Activated naive CD4-positive, alpha-beta T cell treated with anti-CD3 and anti-CD28 coated beads for 36 hours (primary cell): ENCODE data around the gene STK32C. TPM values are rescaled to one million over a fixed set of nuclear protein-coding genes. Genes with fewer than 3 reads are reported as not detected.
"Not testable (repeated sequence)": the region's sequence is repeated elsewhere in the genome, so short reads cannot be mapped to it uniquely, and the experiment has no call there.

Source experiments
- CTCF ChIA-PET: fragments of 350-600 bp; sonication (Branson Sonifier 250); formaldehyde crosslinking; loops from one replicate; lab custom pipeline; 2021; ENCODE audit warnings: antibody characterized with exemption; lab: Charles Lee
- DNase-seq: peaks from one replicate; pipeline ENCODE4 v3.0.0-alpha.2; 2020
- H3K27ac Mint-ChIP-seq: one replicate; pipeline ENCODE4 v1.8.0; 2021; ENCODE audit warnings: mild to moderate bottlenecking, mixed read lengths
- H3K27me3 Mint-ChIP-seq: one replicate; pipeline ENCODE4 v1.8.0; 2021; ENCODE audit warnings: low read depth, mixed read lengths
- H3K36me3 Mint-ChIP-seq: one replicate; pipeline ENCODE4 v1.8.0; 2021; ENCODE audit warnings: low read depth, mixed read lengths
- H3K4me1 Mint-ChIP-seq: one replicate; pipeline ENCODE4 v1.8.0; 2021; ENCODE audit warnings: low read depth, mixed read lengths
- H3K4me3 Mint-ChIP-seq: one replicate; pipeline ENCODE4 v1.8.0; 2021; ENCODE audit warnings: mild to moderate bottlenecking, moderate library complexity, mixed read lengths
- H3K9me3 Mint-ChIP-seq: one replicate; pipeline ENCODE4 v1.8.0; 2021; ENCODE audit warnings: mixed read lengths
- intact Hi-C: fragments of 100-400 bp; cut with micrococcal nuclease; formaldehyde crosslinking; loops from one replicate; pipeline ENCODE4 v1.15.1; 2023
- total RNA-seq, 2 experiments: library from RNA; stranded (reverse); gene quantifications; one replicate each; pipeline ENCODE4 v1.2.3, GENCODE V29; 2021

STK32C gene
- total RNA-seq, 2 experiments from 2014 or later: 16.5 to 16.6 TPM

DNA sequence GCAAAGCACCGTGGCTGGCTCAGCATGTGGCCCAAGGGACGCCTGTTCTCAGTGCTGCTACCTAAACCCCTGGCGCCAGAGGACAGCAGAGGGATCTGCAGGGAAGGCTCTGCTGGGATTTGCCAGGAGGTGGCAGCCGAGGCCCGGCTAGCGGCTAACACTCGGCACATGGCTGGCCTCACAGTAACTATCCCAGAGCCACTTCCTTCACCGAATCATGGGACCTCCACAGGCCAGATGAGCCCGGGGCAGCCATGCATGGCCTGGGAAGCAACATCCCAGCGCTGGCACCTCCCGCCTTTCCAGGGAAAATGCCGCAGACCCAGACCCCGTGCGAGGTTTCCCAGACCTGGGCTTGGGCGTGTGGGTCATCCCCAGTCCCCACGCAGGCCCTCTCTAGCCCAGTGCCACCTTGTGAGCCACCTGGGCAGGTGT is 84.6 kb downstream of the STK32C start:
- Mint-ChIP-seq H3K27ac (no peak overlapping the region), H3K4me3 (no peak overlapping the region)
- CTCF ChIA-PET: interaction anchor here (0.8 to 2.8 kb wide), 6 partner anchors 10 to 224 kb away, joined by 3 to 10 read pairs (median 4); no protein-coding TSS in a partner anchor

GRCh38 chr10:132222726-132223125 is 85.0 kb downstream of the STK32C start:
- Mint-ChIP-seq H3K36me3 (peaks cover 3% of the 10 kb centered on the region), H3K9me3 (peaks cover under 1% of the 10 kb centered on the region), H3K27me3 (no peaks in the 10 kb centered on the region), H3K4me3 (no peak overlapping the region), H3K4me1 (no peaks in the 10 kb centered on the region), H3K27ac (no peak overlapping the region)
- no peak for DNase-seq
- CTCF ChIA-PET: interaction anchor here (0.6 to 2.8 kb wide), 4 partner anchors 77 to 219 kb away, joined by 3 to 10 read pairs (median 4); no protein-coding TSS in a partner anchor
- intact Hi-C loops: loop anchor here (1.0 to 10.0 kb wide), 4 partner anchors 58 to 231 kb away; no protein-coding TSS in a partner anchor

More for the DNA sequence above, 84.6 kb downstream of the STK32C start:
- H3K9me3 Mint-ChIP-seq: no peaks in the 10 kb centered on the region
- DNase-seq: peak; percentile 86
- no peaks in the 10 kb centered on the region for H3K4me1 Mint-ChIP-seq
- H3K27me3 Mint-ChIP-seq: no peaks in the 10 kb centered on the region
- intact Hi-C loops: loop anchor here (1.0 to 10.0 kb wide), 4 partner anchors 58 to 230 kb away; no protein-coding TSS in a partner anchor
- peaks cover 2% of the 10 kb centered on the region for H3K36me3 Mint-ChIP-seq

GRCh38 chr10:132220996-132221395 is 86.8 kb downstream of the STK32C start:
- not testable (repeated sequence) for H3K27me3 Mint-ChIP-seq, H3K4me1 Mint-ChIP-seq, DNase-seq, H3K27ac Mint-ChIP-seq, H3K4me3 Mint-ChIP-seq
- H3K9me3 Mint-ChIP-seq: peaks cover 11% of the 10 kb centered on the region
- intact Hi-C loops: loop anchor here (5.0 to 10.0 kb wide), 2 partner anchors 56 to 151 kb away; no protein-coding TSS in a partner anchor
- peaks cover 13% of the 10 kb centered on the region for H3K36me3 Mint-ChIP-seq
- CTCF ChIA-PET: interaction anchor here (0.6 kb wide), 1 partner anchor 418 kb away, joined by 3 read pairs; no protein-coding TSS in a partner anchor

DNA sequence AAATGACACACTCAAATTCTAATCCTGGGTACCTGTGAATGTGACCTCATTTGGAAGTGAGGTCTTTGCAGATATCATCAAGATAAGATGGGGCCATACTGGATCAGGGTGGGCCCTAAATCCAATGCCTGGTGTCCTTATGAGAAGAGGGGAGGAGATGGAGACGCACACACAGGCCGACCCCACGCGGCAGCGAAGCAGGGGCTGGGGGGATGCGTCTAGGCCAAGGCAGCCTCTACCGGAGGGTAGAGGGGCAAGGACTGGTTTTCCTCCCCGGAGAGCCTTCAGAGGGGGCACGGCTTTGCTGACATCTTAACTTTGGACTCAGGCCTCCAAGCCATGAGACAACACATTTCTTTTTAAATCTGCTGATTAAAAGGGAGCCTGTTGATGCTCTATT is 87.7 kb downstream of the STK32C start:
- Mint-ChIP-seq H3K27me3 (no peaks in the 10 kb centered on the region), H3K27ac (no peak overlapping the region), H3K9me3 (peaks cover 20% of the 10 kb centered on the region), H3K4me1 (no peaks in the 10 kb centered on the region), H3K36me3 (peaks cover 18% of the 10 kb centered on the region), H3K4me3 (no peak overlapping the region)
- DNase-seq: no peak
- intact Hi-C loops: loop anchor here (5.0 to 10.0 kb wide), 2 partner anchors 55 to 152 kb away; no protein-coding TSS in a partner anchor
- CTCF ChIA-PET: no interaction called here

DNA sequence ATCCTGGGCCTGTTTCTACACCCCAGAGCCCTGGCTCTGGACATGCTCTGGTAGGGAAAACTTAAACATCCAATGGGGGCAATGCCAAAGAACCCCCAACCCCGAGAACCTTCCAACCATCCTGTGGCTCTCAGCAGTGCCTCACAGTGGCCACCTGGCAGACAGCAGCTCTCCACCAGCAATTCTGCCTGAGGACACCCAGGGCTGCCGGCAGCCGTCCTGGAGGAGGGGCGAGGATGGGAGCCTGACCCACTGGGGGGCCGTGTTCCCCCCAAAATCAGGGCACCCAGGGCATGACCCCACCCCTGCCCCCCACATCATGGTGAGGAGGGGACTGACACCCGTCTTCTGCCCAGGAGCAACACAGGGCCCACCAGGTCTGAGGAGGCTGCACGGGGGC is 88.3 kb downstream of the STK32C start:
- CTCF ChIA-PET: interaction anchor here (1.0 kb wide), 1 partner anchor 234 kb away, joined by 4 read pairs; no protein-coding TSS in a partner anchor
- intact Hi-C loops: no loop called here

GRCh38 chr10:132216441-132216840 is 91.3 kb downstream of the STK32C start:
- CTCF ChIA-PET, H3K27me3 Mint-ChIP-seq, intact Hi-C loops, DNase-seq, H3K4me1 Mint-ChIP-seq, H3K4me3 Mint-ChIP-seq, H3K27ac Mint-ChIP-seq: not testable (repeated sequence)
- Mint-ChIP-seq H3K36me3 (peaks cover 36% of the 10 kb centered on the region), H3K9me3 (peaks cover 35% of the 10 kb centered on the region)

More for the DNA sequence above, 88.3 kb downstream of the STK32C start:
- Mint-ChIP-seq H3K27me3 (no peaks in the 10 kb centered on the region), H3K27ac (no peak overlapping the region), H3K4me3 (no peak overlapping the region), H3K4me1 (no peaks in the 10 kb centered on the region), H3K9me3 (peaks cover 25% of the 10 kb centered on the region), H3K36me3 (peaks cover 21% of the 10 kb centered on the region)
- no peak for DNase-seq

GRCh38 chr10:132213917-132214316 is 93.8 kb downstream of the STK32C start:
- Mint-ChIP-seq H3K4me1 (no peaks in the 10 kb centered on the region), H3K36me3 (peaks cover 34% of the 10 kb centered on the region), H3K4me3 (no peak overlapping the region), H3K27me3 (no peaks in the 10 kb centered on the region), H3K27ac (no peak overlapping the region), H3K9me3 (peaks cover 35% of the 10 kb centered on the region)
- intact Hi-C loops: no loop called here
- no peak for DNase-seq
- CTCF ChIA-PET: interaction anchor here (0.7 kb wide), 1 partner anchor 481 kb away, joined by 3 read pairs; no protein-coding TSS in a partner anchor

GRCh38 chr10:132212816-132213215 is 94.9 kb downstream of the STK32C start:
- H3K9me3 Mint-ChIP-seq: peaks cover 35% of the 10 kb centered on the region
- no peak overlapping the region for H3K27ac Mint-ChIP-seq
- no peak for DNase-seq
- intact Hi-C loops: no loop called here
- H3K4me3 Mint-ChIP-seq: no peak overlapping the region
- H3K36me3 Mint-ChIP-seq: peaks cover 34% of the 10 kb centered on the region
- H3K27me3 Mint-ChIP-seq: no peaks in the 10 kb centered on the region
- CTCF ChIA-PET: interaction anchor here (0.6 to 1.5 kb wide), 3 partner anchors 11 to 159 kb away, joined by 3 to 6 read pairs (median 3); no protein-coding TSS in a partner anchor
- H3K4me1 Mint-ChIP-seq: no peaks in the 10 kb centered on the region

- H3K27me3 Mint-ChIP-seq: no peaks in the 10 kb centered on the region
- no peak overlapping the region for H3K4me3 Mint-ChIP-seq
- DNase-seq: no peak
- CTCF ChIA-PET: interaction anchor here (1.5 kb wide), 1 partner anchor 13 kb away, joined by 6 read pairs; no protein-coding TSS in a partner anchor
- H3K36me3 Mint-ChIP-seq: peaks cover 23% of the 10 kb centered on the region
- no peaks in the 10 kb centered on the region for H3K4me1 Mint-ChIP-seq
- H3K27ac Mint-ChIP-seq: no peak overlapping the region
- H3K9me3 Mint-ChIP-seq: peaks cover 24% of the 10 kb centered on the region
- intact Hi-C loops: no loop called here
Observed at GRCh38 chr10:132211246-132211645, 96.5 kb downstream of the STK32C start.

- H3K27ac Mint-ChIP-seq: no peak overlapping the region
- peaks cover 23% of the 10 kb centered on the region for H3K36me3 Mint-ChIP-seq
- DNase-seq: no peak
- no peaks in the 10 kb centered on the region for H3K27me3 Mint-ChIP-seq
- H3K4me1 Mint-ChIP-seq: no peaks in the 10 kb centered on the region
- CTCF ChIA-PET: interaction anchor here (0.6 kb wide), 1 partner anchor 137 kb away, joined by 8 read pairs; no protein-coding TSS in a partner anchor
- H3K9me3 Mint-ChIP-seq: peaks cover 22% of the 10 kb centered on the region
- H3K4me3 Mint-ChIP-seq: no peak overlapping the region
- intact Hi-C loops: no loop called here
Observed at GRCh38 chr10:132210766-132211165, 97.0 kb downstream of the STK32C start.

DNA sequence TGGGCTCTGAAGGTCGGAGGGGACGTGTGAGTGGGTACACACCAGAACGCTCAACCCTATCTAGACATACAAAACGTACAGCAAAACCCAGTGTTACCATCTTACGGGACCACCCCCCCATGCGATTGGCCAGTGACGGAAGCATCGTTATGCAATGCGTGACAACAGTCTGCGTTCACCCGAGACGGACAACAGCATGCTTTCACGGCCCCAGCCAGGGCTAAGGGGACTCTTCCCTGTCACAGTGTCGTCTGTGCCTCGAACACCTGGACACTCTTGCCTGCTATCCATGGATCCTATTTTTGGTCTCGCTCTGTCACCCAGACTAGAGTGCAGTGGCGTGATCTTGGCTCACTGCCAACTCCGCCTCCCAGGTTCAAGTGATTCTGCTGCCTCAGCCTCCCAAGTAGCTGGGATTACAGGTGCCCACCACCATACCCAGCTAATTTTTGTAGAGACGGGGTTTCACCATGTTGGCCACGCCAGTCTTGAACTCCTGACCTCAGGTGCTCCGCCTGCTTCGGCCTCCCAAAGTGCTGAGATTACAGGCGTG is 97.7 kb downstream of the STK32C start:
- Mint-ChIP-seq H3K4me1 (no peaks in the 10 kb centered on the region), H3K27ac (no peak overlapping the region)
- intact Hi-C loops: no loop called here

GRCh38 chr10:132209130-132209529 is 98.6 kb downstream of the STK32C start:
- no peak overlapping the region for H3K4me3 Mint-ChIP-seq
- CTCF ChIA-PET: no interaction called here
- no peak for DNase-seq
- H3K27me3 Mint-ChIP-seq: no peaks in the 10 kb centered on the region
- H3K9me3 Mint-ChIP-seq: peaks cover 8% of the 10 kb centered on the region
- no peak overlapping the region for H3K27ac Mint-ChIP-seq
- H3K36me3 Mint-ChIP-seq: peaks cover 12% of the 10 kb centered on the region
- intact Hi-C loops: no loop called here
- no peaks in the 10 kb centered on the region for H3K4me1 Mint-ChIP-seq

More for the DNA sequence above, 97.7 kb downstream of the STK32C start:
- no peak for DNase-seq
- H3K4me3 Mint-ChIP-seq: no peak overlapping the region
- no peaks in the 10 kb centered on the region for H3K27me3 Mint-ChIP-seq
- peaks cover 18% of the 10 kb centered on the region for H3K36me3 Mint-ChIP-seq
- CTCF ChIA-PET: interaction anchor here (0.6 kb wide), 1 partner anchor 137 kb away, joined by 8 read pairs; no protein-coding TSS in a partner anchor
- H3K9me3 Mint-ChIP-seq: peaks cover 15% of the 10 kb centered on the region
